ENCODE measurements around the gene CPSF3. TPM values are rescaled to one million over a fixed set of nuclear protein-coding genes. Genes with fewer than 3 reads are reported as not detected.

CPSF3 gene
- total and polyA plus RNA-seq, 8 donors: 8.2 to 55.3 (median 16.7) TPM

- WGBS, 5 donors: 85 to 92% (median 91%) methylated on average over 7 of the region's 7 CpGs
- Histone ChIP-seq H3K36me3 (peaks cover 23 to 100% (median 96%) of the 10 kb centered on the region in 4 donors), H3K9me3 (no peaks in the 10 kb centered on the region)
These were observed 21.6 kb downstream of the CPSF3 start for GRCh38 chr2:9445089-9445488.

DNA sequence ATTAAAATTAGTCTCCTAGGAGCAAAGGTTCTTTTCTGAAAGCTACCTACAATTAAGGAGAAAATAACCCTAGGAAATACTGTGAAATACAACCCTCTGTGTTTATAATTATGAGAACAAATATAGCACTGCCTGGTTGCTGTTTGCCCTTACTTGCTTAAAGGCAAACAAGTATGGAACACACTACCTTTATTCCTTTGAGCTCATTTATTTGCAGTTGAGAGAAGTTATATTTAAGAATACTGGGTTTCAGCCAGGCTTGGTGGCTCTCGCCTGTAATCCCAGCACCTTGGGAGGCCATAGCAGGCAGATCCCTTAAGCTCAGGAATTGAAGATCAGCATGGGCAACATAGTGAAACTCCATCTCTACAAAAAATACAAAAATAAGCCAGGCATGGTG, 27.8 kb downstream of the CPSF3 start:
- Histone ChIP-seq H3K27me3 (no peaks in the 10 kb centered on the region), H3K4me1 (no peaks in the 10 kb centered on the region), H3K27ac (no peak overlapping the region), H3K9me3 (no peaks in the 10 kb centered on the region), H3K36me3 (peaks cover 18 to 95% (median 84%) of the 10 kb centered on the region in 4 donors), H3K4me3 (no peak overlapping the region)
- no peak for TF ChIP-seq POLR2A (IDR thresholded peaks at IDR 0.05)
- no peak for TF ChIP-seq EP300 (IDR thresholded peaks at IDR 0.05)
- TF ChIP-seq, protein P1, sequence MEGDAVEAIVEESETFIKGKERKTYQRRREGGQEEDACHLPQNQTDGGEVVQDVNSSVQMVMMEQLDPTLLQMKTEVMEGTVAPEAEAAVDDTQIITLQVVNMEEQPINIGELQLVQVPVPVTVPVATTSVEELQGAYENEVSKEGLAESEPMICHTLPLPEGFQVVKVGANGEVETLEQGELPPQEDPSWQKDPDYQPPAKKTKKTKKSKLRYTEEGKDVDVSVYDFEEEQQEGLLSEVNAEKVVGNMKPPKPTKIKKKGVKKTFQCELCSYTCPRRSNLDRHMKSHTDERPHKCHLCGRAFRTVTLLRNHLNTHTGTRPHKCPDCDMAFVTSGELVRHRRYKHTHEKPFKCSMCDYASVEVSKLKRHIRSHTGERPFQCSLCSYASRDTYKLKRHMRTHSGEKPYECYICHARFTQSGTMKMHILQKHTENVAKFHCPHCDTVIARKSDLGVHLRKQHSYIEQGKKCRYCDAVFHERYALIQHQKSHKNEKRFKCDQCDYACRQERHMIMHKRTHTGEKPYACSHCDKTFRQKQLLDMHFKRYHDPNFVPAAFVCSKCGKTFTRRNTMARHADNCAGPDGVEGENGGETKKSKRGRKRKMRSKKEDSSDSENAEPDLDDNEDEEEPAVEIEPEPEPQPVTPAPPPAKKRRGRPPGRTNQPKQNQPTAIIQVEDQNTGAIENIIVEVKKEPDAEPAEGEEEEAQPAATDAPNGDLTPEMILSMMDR (IDR thresholded peaks at IDR 0.05): no peak
- TF ChIP-seq POLR2AphosphoS5 (IDR thresholded peaks at IDR 0.05): no peak
- 35 to 74% (median 38%) methylated on average over 1 of the region's 1 CpG for WGBS, 5 donors
- intact Hi-C loops (cut with DNase I; ENCODE audit: low total_unique reads): no loop called here
- DNase-seq: no peak

More at GRCh38 chr2:9445089-9445488, 21.6 kb downstream of the CPSF3 start:
- Histone ChIP-seq H3K4me1 (no peaks in the 10 kb centered on the region), H3K4me3 (no peak overlapping the region), H3K27me3 (no peaks in the 10 kb centered on the region), H3K27ac (no peak overlapping the region)
- DNase-seq: no peak
- intact Hi-C loops (cut with DNase I; ENCODE audit: low total_unique reads): no loop called here
- TF ChIP-seq POLR2A (IDR thresholded peaks at IDR 0.05): no peak
- TF ChIP-seq EP300 (IDR thresholded peaks at IDR 0.05): no peak
- no peak for TF ChIP-seq POLR2AphosphoS5 (IDR thresholded peaks at IDR 0.05)
- TF ChIP-seq, protein P1 (IDR thresholded peaks at IDR 0.05): no peak

DNA sequence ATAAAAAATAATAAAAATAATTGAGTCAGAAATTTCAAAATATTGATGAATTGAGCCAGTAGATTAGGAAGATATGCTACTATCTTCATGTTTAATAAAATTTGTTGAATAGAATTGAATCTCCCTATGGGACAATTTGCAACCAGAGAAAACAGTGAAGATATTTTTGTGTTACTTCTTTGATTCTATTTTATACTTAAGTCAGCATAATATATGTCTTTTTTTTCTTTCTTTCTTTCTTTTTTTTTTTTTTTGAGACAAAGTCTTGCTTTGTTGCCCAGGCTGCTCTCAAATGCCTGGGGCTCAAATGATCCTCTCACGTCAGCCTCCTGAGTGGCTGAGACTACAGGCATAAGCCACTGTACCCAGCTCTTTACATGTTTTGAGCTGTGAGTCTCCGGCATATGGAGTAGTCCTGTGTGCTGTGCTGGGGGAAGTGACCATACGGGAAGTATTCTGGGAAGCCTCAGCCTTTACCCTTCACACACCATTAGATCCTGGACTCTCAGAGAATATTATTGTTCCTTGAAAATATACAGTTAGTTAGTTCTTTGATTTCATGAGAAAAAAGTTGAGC, 37.1 kb downstream of the CPSF3 start:
- WGBS, 5 donors: 92 to 97% (median 95%) methylated on average over 3 of the region's 3 CpGs
- Histone ChIP-seq H3K27ac (no peak overlapping the region), H3K9me3 (no peaks in the 10 kb centered on the region), H3K4me3 (no peak overlapping the region), H3K4me1 (peaks cover 0 to 9% (median 0%) of the 10 kb centered on the region in 4 donors), H3K36me3 (peaks cover 7 to 86% (median 80%) of the 10 kb centered on the region in 4 donors), H3K27me3 (no peaks in the 10 kb centered on the region)
- TF ChIP-seq POLR2A (IDR thresholded peaks at IDR 0.05): no peak
- no peak for TF ChIP-seq EP300 (IDR thresholded peaks at IDR 0.05)
- TF ChIP-seq, protein P1 (IDR thresholded peaks at IDR 0.05): no peak
- TF ChIP-seq POLR2AphosphoS5 (IDR thresholded peaks at IDR 0.05): no peak
- DNase-seq: no peak
- intact Hi-C loops (cut with DNase I; ENCODE audit: low total_unique reads): no loop called here

- WGBS, 5 donors: 90 to 93% (median 91%) methylated on average over 3 of the region's 3 CpGs
- Histone ChIP-seq H3K9me3 (no peaks in the 10 kb centered on the region), H3K4me1 (peaks cover 0 to 9% (median 0%) of the 10 kb centered on the region in 4 donors), H3K27me3 (no peaks in the 10 kb centered on the region), H3K36me3 (peaks cover 7 to 86% (median 79%) of the 10 kb centered on the region in 4 donors), H3K4me3 (no peak overlapping the region), H3K27ac (no peak overlapping the region)
- intact Hi-C loops (cut with DNase I; ENCODE audit: low total_unique reads): no loop called here
- no peak for TF ChIP-seq POLR2AphosphoS5 (IDR thresholded peaks at IDR 0.05)
- TF ChIP-seq POLR2A (IDR thresholded peaks at IDR 0.05): no peak
- no peak for TF ChIP-seq EP300 (IDR thresholded peaks at IDR 0.05)
- TF ChIP-seq, protein P1 (IDR thresholded peaks at IDR 0.05): no peak
- no peak for DNase-seq
These were observed 37.6 kb downstream of the CPSF3 start for GRCh38 chr2:9461079-9461478.
